Measurements from ENCODE around the gene GTF3C5. TPM values are rescaled to one million over a fixed set of nuclear protein-coding genes. Genes with fewer than 3 reads are reported as not detected.
"Not testable (repeated sequence)": the region's sequence is repeated elsewhere in the genome, so short reads cannot be mapped to it uniquely, and the experiment has no call there.

GTF3C5 gene
- total RNA-seq, 1 donor from 2014 or later: 36.5 TPM

- peaks cover 46% of the 10 kb centered on the region for H3K27me3 Mint-ChIP-seq (ENCODE audit: low read depth)
- peaks cover 3% of the 10 kb centered on the region for H3K4me1 Mint-ChIP-seq (ENCODE audit: low read depth)
- H3K36me3 Mint-ChIP-seq (ENCODE audit: low read depth): no peaks in the 10 kb centered on the region
- no peak overlapping the region for H3K4me3 Mint-ChIP-seq (ENCODE audit: unreplicated experiment)
- TF ChIP-seq CTCF (IDR thresholded peaks at IDR 0.05): no peak
- no peaks in the 10 kb centered on the region for H3K9me3 Mint-ChIP-seq (ENCODE audit: low read depth)
- H3K27ac Mint-ChIP-seq (ENCODE audit: unreplicated experiment): no peak overlapping the region
- no peak for DNase-seq (ENCODE audit: low spot score)
These were observed 33.2 kb upstream of the GTF3C5 start for GRCh38 chr9:132997591-132997990.

- H3K4me3 Mint-ChIP-seq (ENCODE audit: unreplicated experiment); H3K9me3 Mint-ChIP-seq (ENCODE audit: low read depth); H3K36me3 Mint-ChIP-seq (ENCODE audit: low read depth); H3K4me1 Mint-ChIP-seq (ENCODE audit: low read depth); DNase-seq (ENCODE audit: low spot score); H3K27ac Mint-ChIP-seq (ENCODE audit: unreplicated experiment): not testable (repeated sequence)
- peaks cover 46% of the 10 kb centered on the region for H3K27me3 Mint-ChIP-seq (ENCODE audit: low read depth)
These were observed 32.6 kb upstream of the GTF3C5 start for GRCh38 chr9:132998221-132998620.

- Mint-ChIP-seq H3K27ac (ENCODE audit: unreplicated experiment) (no peak overlapping the region), H3K4me1 (ENCODE audit: low read depth) (peaks cover 3% of the 10 kb centered on the region), H3K36me3 (ENCODE audit: low read depth) (no peaks in the 10 kb centered on the region), H3K4me3 (ENCODE audit: unreplicated experiment) (no peak overlapping the region), H3K27me3 (ENCODE audit: low read depth) (peaks cover 44% of the 10 kb centered on the region), H3K9me3 (ENCODE audit: low read depth) (no peaks in the 10 kb centered on the region)
- TF ChIP-seq CTCF (IDR thresholded peaks at IDR 0.05): no peak
- no peak for DNase-seq (ENCODE audit: low spot score)
These were observed 31.8 kb upstream of the GTF3C5 start for GRCh38 chr9:132998831-132999635.

GRCh38 chr9:133002147-133003070 lies 28.4 kb upstream of the GTF3C5 start:
- Mint-ChIP-seq H3K4me1 (ENCODE audit: low read depth) (peaks cover 2% of the 10 kb centered on the region), H3K27ac (ENCODE audit: unreplicated experiment) (no peak overlapping the region), H3K27me3 (ENCODE audit: low read depth) (peaks cover 40% of the 10 kb centered on the region), H3K9me3 (ENCODE audit: low read depth) (peaks cover 4% of the 10 kb centered on the region), H3K36me3 (ENCODE audit: low read depth) (no peaks in the 10 kb centered on the region), H3K4me3 (ENCODE audit: unreplicated experiment) (no peak overlapping the region)
- no peak for DNase-seq (ENCODE audit: low spot score)
- no peak for TF ChIP-seq CTCF (IDR thresholded peaks at IDR 0.05)

- TF ChIP-seq CTCF (IDR thresholded peaks at IDR 0.05): no peak
- Mint-ChIP-seq H3K36me3 (ENCODE audit: low read depth) (no peaks in the 10 kb centered on the region), H3K9me3 (ENCODE audit: low read depth) (peaks cover 4% of the 10 kb centered on the region), H3K27me3 (ENCODE audit: low read depth) (peaks cover 39% of the 10 kb centered on the region), H3K4me3 (ENCODE audit: unreplicated experiment) (no peak overlapping the region), H3K27ac (ENCODE audit: unreplicated experiment) (no peak overlapping the region), H3K4me1 (ENCODE audit: low read depth) (no peaks in the 10 kb centered on the region)
- DNase-seq (ENCODE audit: low spot score): no peak
These were observed 27.7 kb upstream of the GTF3C5 start for GRCh38 chr9:133003071-133003461.
